NB4 (cell line): ENCODE data around the gene CFAP65.

Experiments
- DNase-seq: peaks from one replicate; pipeline ENCODE4 v3.0.0; 2010; ENCODE audit warnings: low read depth
- H3K4me3 ChIP-seq: one replicate; pipeline ENCODE4 v1.5.1; 2011; ENCODE audit warnings: mild to moderate bottlenecking, low read depth, low read length, moderate library complexity
- CTCF ChIP-seq: IDR thresholded peaks from one replicate; pipeline ENCODE4 v1.5.1; 2012; ENCODE audit warnings: low read depth, low read length
- MAX ChIP-seq: IDR thresholded peaks from 2 replicates; pipeline ENCODE4 v1.6.1; 2011; ENCODE audit warnings: low read depth, low read length
- MYC ChIP-seq: IDR thresholded peaks from 2 replicates; pipeline ENCODE4 v1.6.1; 2011; ENCODE audit warnings: low read depth, low read length
- POLR2A ChIP-seq: IDR thresholded peaks from 2 replicates; pipeline ENCODE4 v1.6.1; 2011; ENCODE audit warnings: mild to moderate bottlenecking; ENCODE audit not compliant: insufficient read length; ENCODE audit errors: extremely low read depth

CFAP65 gene

DNA sequence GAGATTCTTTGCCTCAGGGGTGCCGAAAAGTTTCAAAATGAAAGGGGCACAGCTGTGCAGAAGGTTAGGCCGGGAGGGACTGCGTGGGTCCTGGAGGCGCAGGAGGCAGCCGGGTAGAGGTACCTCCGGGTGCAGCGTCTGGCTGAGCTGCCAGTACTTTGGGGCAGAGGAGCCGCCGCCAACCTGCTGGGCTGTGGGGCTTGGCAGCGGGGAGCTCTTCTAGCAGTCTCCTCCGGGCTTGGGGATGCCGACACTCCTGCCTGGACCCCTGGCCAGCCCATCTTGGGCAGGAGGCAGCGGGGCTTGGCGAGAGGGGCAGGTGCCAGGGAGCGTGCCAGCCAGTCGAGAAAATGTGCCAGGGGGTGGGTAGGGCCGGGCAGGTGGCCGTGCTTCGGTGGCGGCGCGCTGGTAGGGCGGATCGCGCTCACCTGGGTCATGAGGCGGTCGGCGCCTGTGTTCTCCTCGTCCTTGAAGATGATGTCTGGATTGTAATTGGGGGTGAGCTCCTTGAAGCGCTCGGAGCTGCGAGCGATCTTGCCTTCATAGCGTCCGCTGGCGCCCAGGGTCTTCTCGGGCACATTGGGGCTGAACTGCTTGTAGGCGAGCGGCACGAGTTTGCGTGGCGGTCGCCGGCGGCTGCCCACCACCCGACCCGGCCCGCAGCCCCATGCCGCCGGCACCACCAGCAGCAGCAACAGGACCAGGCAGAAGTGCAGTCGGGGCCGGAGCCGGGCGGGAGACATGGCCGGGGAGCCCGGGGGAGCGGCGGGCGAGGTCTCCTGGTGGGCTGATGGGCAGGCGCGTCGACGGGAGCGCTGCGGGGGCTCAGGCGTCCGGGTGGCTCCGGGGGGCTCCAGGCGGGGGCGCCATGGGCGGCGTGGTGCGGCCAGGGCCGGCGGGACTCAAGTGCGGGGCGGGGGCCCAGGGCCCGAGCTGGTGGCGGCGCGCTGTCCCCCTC, 18.7 kb upstream of the CFAP65 start:
- no peak for TF ChIP-seq MAX
- no peak for TF ChIP-seq CTCF
- TF ChIP-seq POLR2A, result no peak
- no peak for TF ChIP-seq MYC
- DNase-seq, result no peak
- no peak overlapping the region for H3K4me3 ChIP-seq

DNA sequence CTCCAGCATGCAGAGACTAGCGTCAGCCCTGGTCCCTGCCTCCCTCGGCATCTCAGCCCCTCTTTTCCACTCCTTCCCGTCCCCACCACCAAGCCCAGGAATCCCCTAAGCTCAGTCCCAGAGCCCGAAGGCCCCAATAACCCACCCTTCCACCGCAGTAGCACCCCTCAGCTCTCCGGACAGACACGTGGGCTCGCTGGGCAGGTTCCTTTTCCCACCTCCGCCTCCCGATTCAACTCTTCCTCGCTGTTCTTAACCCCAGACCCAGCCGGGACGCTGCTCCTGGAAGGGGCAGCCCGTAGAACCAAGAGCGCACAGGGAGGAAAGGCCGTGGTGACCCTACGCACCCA, 18.0 kb upstream of the CFAP65 start:
- TF ChIP-seq MAX, result no peak
- no peak for TF ChIP-seq POLR2A
- no peak for TF ChIP-seq MYC
- no peak for TF ChIP-seq CTCF
- DNase-seq, result no peak
- no peak overlapping the region for H3K4me3 ChIP-seq

DNA sequence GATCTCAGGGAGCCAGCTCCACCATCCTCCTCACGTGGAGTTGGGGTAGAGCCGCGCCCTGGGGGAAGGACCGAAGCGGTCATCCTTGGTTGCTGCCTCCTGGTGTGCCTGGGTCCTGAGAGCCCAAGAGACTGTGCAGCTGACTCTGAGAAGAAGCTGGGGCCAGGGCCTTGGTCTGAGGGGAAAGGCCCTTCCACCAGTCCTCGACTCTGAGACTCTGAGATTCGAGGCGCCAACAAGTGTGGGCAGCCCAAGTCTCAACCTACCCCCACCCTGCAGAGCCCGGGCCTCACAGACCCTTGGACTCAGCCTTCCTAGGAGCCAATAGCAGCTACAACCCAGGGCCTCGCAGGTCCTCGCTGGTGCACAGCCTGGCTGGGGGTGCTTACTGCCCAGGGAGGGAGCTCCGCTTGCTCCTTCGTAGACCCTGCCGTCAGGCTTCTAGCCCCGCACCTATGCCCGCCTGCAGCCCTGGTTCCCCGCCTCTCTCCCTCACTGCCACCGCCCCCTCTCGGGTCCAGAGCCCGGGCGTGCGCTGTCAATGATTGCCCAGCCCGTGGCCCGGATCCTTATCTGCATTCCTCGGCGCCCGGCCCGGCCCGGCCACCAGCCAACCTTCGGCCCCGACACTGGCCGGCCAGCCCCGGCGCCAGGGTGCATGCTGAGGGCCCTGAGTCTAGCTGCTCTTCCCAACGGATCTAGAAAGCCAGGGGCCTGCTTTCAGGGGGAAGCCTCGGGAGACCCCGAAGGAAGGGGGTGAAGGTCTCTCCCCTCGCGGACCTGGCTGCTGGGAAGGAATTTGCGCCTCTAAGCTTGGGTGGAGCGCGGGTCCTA, 17.4 kb upstream of the CFAP65 start:
- no peak for TF ChIP-seq MAX
- TF ChIP-seq POLR2A, result no peak
- no peak for TF ChIP-seq MYC
- no peak for TF ChIP-seq CTCF
- DNase-seq, result peak; percentile 24
- H3K4me3 ChIP-seq, result no peak overlapping the region

DNA sequence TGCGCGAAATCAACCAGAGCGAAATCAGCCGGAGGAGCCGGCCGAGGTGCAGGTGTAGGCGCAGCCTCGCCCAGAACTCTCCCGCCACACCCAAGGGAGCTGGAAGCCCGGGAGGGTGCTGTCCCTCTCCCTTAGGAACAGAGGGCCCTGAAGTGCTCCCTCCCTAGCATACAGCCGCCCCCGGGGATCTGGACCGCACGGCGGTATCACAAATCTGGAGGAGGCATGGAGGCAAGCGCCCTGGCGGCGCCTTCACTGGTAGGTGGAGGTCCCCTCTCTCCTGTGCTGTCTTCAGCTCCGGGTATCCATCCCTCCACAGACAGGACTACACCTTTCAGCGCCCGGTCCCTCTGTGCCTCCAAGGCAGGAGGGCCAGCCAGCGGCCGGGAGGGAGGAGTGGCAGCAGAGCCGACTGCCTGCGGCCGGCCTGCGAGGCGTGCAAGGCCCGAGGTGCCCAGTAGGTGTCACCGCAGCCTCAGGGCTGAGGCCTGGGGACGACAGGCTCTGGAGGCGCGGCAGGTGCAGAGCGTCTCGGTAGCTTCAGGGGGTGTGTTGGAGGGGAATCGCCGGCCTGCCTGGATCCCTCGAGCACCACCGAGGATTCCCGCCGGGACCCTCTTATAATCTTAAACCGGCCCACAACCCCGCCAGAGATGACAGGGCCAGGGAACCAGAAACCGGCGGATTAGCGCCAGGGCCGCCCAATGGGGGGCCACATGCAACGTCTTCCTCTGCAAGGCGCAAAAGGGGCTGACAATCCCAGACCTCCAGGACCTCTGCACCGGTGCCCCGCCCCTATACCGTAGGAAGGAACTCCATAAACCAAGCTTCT, 16.6 kb upstream of the CFAP65 start:
- H3K4me3 ChIP-seq, result no peak overlapping the region
- TF ChIP-seq MYC (no peak), POLR2A (no peak), CTCF (peak; percentile 83), MAX (peak; percentile 55)
- DNase-seq, result peak; percentile 82

GRCh38 chr2:219056896-219057708, 15.8 kb upstream of the CFAP65 start:
- no peak for DNase-seq
- no peak for TF ChIP-seq CTCF
- no peak overlapping the region for H3K4me3 ChIP-seq
